SU-DHL-6 (cell line): ENCODE data around the gene STYXL2.

Experiments used
- H2AFZ ChIP-seq: fragments of 200-600 bp; sonication (generic); 2 replicates; pipeline ENCODE4 v1.6.1; 2014; ENCODE audit warnings: low read depth, mild to moderate bottlenecking, moderate library complexity, mixed read lengths, antibody characterized with exemption, low read length; ENCODE audit not compliant: severe bottlenecking
- H3F3A ChIP-seq: fragments of 200-600 bp; shearing (Covaris generic); 2 replicates; pipeline ENCODE4 v1.6.0; 2016; ENCODE audit warnings: antibody characterized with exemption, mild to moderate bottlenecking; ENCODE audit not compliant: insufficient read depth
- H3K27ac ChIP-seq: fragments of 200-600 bp; sonication (generic); 2 replicates; pipeline ENCODE4 v1.5.1; 2016; ENCODE audit warnings: low read depth, mild to moderate bottlenecking, low read length, moderate library complexity, mixed read lengths
- H3K27me3 ChIP-seq: fragments of 200-600 bp; sonication (generic), shearing (Covaris generic); 2 replicates; pipeline ENCODE4 v1.6.0; 2014; ENCODE audit warnings: mild to moderate bottlenecking, low read length
- H3K36me3 ChIP-seq: fragments of 200-600 bp; sonication (generic); 2 replicates; pipeline ENCODE4 v1.6.1; 2014; ENCODE audit warnings: mild to moderate bottlenecking, low read length, mixed read lengths
- H3K4me2 ChIP-seq: fragments of 300-600, 200-600 bp; shearing (Covaris generic), sonication (generic); 2 replicates; pipeline ENCODE4 v1.6.0; 2014; ENCODE audit warnings: low read length, low read depth, mild to moderate bottlenecking; ENCODE audit not compliant: poor library complexity, severe bottlenecking
- H3K4me3 ChIP-seq: fragments of 200-600 bp; sonication (generic); 2 replicates; pipeline ENCODE4 v1.5.1; 2014; ENCODE audit warnings: antibody characterized with exemption, low read length, mild to moderate bottlenecking, mixed read lengths; ENCODE audit not compliant: insufficient read depth, poor library complexity, severe bottlenecking
- H3K79me2 ChIP-seq: fragments of 200-600 bp; sonication (generic); 2 replicates; pipeline ENCODE4 v1.6.1; 2014; ENCODE audit warnings: mild to moderate bottlenecking, low read length, moderate library complexity; ENCODE audit not compliant: insufficient read depth
- H3K9ac ChIP-seq: fragments of 200-600 bp; sonication (generic); 2 replicates; pipeline ENCODE4 v1.7.0; 2014; ENCODE audit warnings: mild to moderate bottlenecking, low read length
- H3K9me2 ChIP-seq: fragments of 200-600 bp; sonication (generic); replicated peaks from 2 replicates; pipeline ENCODE4 v1.6.1; 2014; ENCODE audit warnings: low read length; ENCODE audit not compliant: insufficient read depth
- H3K9me3 ChIP-seq: fragments of 200-600 bp; sonication (generic); 2 replicates; pipeline ENCODE4 v1.6.1; 2014; ENCODE audit warnings: low read length, mixed read lengths; ENCODE audit not compliant: insufficient read depth
- H4K20me1 ChIP-seq: fragments of 200-600 bp; sonication (generic); 2 replicates; pipeline ENCODE4 v1.6.1; 2014; ENCODE audit warnings: low read depth, mild to moderate bottlenecking, antibody characterized with exemption, low read length, moderate library complexity, mixed read lengths
- EZH2phosphoT487 ChIP-seq: fragments of 200-600 bp; sonication (generic), shearing (Covaris generic); conservative IDR thresholded peaks from 2 replicates; pipeline ENCODE4 v1.6.1; 2018; ENCODE audit warnings: mild to moderate bottlenecking, antibody characterized with exemption, low read length, moderate library complexity, mixed read lengths
- TF ChIP-seq, protein P1 (sequence below): fragments of 200-600 bp; sonication (generic); IDR thresholded peaks from one replicate; pipeline ENCODE4 v1.5.1; 2017; ENCODE audit warnings: antibody characterized with exemption, mild to moderate bottlenecking, low read length, moderate library complexity; ENCODE audit not compliant: insufficient read depth, poor library complexity, severe bottlenecking

STYXL2 gene

DNA sequence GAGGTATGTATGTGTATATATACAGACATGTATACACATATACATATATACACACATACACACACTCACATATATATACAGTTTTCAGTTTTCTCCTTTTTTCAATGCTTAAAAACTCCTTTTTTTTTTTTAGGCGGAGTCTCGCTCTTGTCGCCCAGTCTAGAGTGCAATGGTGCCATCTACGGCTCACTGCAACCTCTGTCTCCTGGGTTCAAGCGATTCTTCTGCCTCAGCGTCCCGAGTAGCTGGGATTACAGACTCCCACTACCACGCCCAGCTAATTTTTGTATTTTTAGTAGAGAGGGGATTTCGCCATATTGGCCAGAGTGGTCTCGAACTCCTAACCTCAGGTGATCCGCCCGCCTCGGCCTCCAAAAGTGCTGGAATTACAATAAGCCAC, 27.0 kb downstream of the STYXL2 start:
- Histone ChIP-seq H3F3A (no peaks in the 10 kb centered on the region), H3K27me3 (no peaks in the 10 kb centered on the region), H3K36me3 (no peaks in the 10 kb centered on the region), H3K4me2 (no peak overlapping the region), H3K4me3 (no peak overlapping the region), H4K20me1 (no peaks in the 10 kb centered on the region), H3K27ac (no peak overlapping the region), H3K9me3 (no peaks in the 10 kb centered on the region), H3K79me2 (no peaks in the 10 kb centered on the region), H3K9me2 (no peaks in the 10 kb centered on the region), H3K9ac (no peak overlapping the region), H2AFZ (no peak overlapping the region)
- TF ChIP-seq, protein P1, sequence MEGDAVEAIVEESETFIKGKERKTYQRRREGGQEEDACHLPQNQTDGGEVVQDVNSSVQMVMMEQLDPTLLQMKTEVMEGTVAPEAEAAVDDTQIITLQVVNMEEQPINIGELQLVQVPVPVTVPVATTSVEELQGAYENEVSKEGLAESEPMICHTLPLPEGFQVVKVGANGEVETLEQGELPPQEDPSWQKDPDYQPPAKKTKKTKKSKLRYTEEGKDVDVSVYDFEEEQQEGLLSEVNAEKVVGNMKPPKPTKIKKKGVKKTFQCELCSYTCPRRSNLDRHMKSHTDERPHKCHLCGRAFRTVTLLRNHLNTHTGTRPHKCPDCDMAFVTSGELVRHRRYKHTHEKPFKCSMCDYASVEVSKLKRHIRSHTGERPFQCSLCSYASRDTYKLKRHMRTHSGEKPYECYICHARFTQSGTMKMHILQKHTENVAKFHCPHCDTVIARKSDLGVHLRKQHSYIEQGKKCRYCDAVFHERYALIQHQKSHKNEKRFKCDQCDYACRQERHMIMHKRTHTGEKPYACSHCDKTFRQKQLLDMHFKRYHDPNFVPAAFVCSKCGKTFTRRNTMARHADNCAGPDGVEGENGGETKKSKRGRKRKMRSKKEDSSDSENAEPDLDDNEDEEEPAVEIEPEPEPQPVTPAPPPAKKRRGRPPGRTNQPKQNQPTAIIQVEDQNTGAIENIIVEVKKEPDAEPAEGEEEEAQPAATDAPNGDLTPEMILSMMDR, result no peak
- no peak for TF ChIP-seq EZH2phosphoT487

DNA sequence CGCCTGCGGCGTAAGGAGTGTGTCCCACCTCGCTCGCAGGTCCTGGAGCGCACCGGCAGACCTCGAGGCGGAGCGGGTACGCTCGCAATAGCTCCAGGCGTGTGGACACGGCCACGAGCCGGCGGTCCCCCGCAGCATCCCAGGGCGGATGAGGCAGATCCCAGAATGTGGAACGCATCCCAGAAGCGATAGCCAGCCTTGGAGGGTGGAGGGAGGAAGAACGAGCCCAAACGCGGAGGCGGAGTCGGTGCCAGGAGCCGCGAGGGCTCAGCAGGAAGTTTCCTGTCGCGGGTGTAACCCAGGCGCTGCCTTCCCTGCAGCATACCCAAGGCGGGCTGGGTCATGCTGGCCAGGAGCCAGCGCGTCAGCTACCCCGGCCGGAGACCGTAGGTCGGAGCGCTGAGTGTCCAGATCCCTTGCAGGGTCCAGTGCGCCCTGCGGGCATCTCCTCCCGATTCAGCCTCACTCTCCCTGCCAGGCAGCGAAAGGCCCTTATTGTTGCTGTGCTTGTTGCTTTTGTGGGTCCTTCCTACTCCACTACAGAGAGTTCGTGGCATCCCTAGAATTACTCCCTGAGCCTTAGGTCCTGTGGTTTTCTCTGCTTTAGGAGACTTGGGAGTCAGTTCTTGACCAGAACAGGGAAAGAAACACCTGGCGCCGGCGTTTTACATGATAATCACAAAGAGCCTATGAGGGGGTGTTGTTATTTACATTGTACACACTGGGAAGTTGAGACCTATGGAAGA, 27.7 kb downstream of the STYXL2 start:
- no peak overlapping the region for H3K4me3 ChIP-seq
- H3K79me2 ChIP-seq, result no peaks in the 10 kb centered on the region
- no peaks in the 10 kb centered on the region for H3K9me3 ChIP-seq
- H3K27me3 ChIP-seq, result no peaks in the 10 kb centered on the region
- H3K9me2 ChIP-seq, result no peaks in the 10 kb centered on the region
- no peak for TF ChIP-seq EZH2phosphoT487
- TF ChIP-seq, protein P1, result no peak
- no peak overlapping the region for H3K9ac ChIP-seq
- no peak overlapping the region for H3K27ac ChIP-seq
- H2AFZ ChIP-seq, result no peak overlapping the region
- no peak overlapping the region for H3K4me2 ChIP-seq
- no peaks in the 10 kb centered on the region for H3K36me3 ChIP-seq
- no peaks in the 10 kb centered on the region for H4K20me1 ChIP-seq
- H3F3A ChIP-seq, result no peaks in the 10 kb centered on the region

DNA sequence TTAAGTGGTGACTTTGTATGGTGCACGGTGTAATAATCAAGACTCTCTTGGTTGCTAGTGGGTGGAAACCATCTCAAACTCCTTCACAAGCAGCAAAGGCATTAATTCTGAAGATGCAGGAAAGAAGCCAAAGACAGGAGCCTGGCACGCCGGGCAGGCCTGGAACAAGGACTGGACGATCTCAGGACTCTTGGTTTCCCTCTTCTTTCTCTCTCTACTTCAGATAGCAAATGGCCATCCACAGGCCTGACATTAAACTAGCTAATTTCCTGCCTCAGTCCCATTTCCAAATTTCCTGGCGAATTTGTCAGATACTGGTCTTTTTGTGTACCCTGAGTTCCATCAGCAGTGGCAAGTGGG, 28.2 kb downstream of the STYXL2 start:
- H3K27ac ChIP-seq, result no peak overlapping the region
- H3K4me3 ChIP-seq, result no peak overlapping the region
- no peak overlapping the region for H3K4me2 ChIP-seq
- no peak for TF ChIP-seq EZH2phosphoT487
- TF ChIP-seq, protein P1, result no peak
- no peaks in the 10 kb centered on the region for H3K79me2 ChIP-seq
- no peaks in the 10 kb centered on the region for H3K9me3 ChIP-seq
- H3K9ac ChIP-seq, result no peak overlapping the region
- no peaks in the 10 kb centered on the region for H3K9me2 ChIP-seq
- no peaks in the 10 kb centered on the region for H3K36me3 ChIP-seq
- H3K27me3 ChIP-seq, result no peaks in the 10 kb centered on the region
- H2AFZ ChIP-seq, result no peak overlapping the region
- H3F3A ChIP-seq, result no peaks in the 10 kb centered on the region
- H4K20me1 ChIP-seq, result no peaks in the 10 kb centered on the region
